GM18861 (cell line): Measurements from ENCODE around the gene CCDC148.
"Not testable (repeated sequence)": the region's sequence is repeated elsewhere in the genome, so short reads cannot be mapped to it uniquely, and the experiment has no call there.

Experiments
- ATAC-seq: cut with Tn5 transposase; IDR thresholded peaks from one replicate; pipeline ENCODE4 v1.9.1; 2021; ENCODE audit not compliant: unreplicated experiment

CCDC148 gene

DNA sequence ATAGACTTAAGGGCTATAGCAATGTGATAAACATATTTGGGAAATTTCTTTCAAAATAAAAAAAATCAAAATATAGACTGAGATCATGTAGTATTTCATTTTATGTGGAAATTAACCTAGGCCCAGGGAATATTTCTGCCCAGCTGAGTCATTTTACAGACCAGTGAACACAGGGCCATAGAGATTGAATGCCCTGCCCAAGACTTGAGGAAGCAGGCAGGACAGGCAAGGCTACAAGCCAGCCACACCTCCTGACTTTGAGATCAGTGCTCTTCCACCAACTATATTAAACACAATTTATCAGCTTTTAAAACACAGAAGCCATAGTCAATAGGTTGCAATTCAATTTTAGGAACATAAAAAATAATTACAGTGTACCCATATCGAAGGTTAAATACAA lies 12.9 kb downstream of the CCDC148 start:
- ATAC-seq = no peak

DNA sequence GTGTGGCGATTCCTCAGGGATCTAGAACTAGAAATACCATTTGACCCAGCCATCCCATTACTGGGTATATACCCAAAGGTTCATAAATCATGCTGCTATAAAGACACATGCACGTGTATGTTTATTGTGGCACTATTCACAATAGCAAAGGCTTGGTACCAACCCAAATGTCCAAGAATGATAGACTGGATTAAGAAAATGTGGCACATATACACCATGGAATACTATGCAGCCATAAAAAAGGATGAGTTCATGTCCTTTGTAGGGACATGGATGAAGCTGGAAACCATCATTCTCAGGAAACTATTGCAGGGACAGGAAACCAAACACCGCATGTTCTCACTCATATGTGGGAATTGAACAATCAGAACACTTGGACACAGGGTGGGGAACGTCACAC lies 17.5 kb downstream of the CCDC148 start:
- not testable (repeated sequence) for ATAC-seq

DNA sequence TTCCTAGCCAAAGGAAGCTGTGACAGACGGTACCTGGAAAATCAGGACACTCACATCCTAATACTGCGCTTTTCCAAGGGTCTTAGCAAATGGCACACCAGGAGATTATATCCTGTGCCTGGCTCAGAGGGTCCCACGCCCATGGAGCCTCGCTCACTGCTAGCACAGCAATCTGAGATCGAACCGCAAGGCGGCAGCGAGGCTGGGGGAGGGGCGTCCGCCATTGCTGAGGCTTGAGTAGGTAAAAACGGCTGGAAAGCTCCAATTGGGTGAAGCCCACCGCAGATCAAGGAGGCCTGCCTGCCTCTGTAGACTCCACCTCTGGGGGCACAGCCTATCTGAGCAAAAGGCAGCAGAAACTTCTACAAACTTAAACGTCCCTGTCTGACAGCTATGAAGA lies 22.8 kb downstream of the CCDC148 start:
- not testable (repeated sequence) for ATAC-seq

DNA sequence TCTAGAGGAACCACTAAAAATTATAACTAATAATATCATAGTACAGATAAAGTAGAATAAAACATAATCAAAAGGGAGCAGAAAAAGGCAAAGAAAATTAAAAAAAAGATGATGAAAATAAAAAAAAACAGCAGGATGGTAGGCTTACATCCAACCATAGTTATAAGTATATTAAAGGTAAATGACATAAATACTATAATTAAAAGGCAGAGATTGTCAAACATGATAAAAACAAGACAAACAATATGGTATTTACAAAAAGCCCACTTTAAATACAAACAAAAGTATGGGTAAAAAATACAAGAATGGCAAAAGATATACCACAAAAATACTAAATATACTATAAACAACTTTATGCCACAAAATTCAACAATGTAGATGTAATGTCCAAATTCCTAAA lies 24.4 kb downstream of the CCDC148 start:
- no peak for ATAC-seq

DNA sequence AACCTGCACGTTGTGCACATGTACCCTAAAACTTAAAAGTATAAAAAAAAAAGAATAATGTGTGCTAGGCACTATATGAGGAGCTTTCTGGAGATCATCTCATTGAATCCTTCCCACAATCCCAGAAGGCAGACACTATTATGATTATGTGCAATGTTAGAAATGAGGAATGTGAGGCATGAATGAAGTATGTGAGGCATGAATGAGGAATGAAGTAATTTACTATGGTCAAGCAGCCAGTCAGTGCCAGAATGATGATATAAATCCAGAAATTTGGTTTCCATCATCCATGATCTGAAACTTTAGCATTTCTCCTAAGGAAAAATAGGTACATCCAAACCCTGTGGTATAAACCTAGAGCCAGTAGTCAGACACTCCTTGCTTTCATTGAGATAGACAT lies 42.0 kb downstream of the CCDC148 start:
- ATAC-seq = no peak

DNA sequence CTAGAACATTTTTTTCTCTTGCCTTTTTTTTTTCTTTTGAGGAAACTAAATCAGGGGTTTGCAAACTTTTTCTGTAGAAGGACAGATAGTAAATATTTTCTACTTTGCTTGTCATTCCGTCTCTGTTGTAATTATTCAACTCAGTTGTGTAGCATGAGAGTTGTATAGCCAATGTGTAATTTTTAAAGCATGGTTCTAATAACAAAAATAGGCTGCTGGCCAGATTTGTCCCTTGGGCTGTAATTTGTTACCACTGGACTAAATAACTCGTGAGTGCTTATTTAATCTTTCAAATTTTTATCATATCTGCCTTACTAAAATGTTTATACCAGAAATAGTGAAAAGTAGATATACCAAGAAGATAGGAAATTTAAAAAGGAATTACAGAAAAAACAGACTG lies 43.0 kb downstream of the CCDC148 start:
- ATAC-seq = no peak

DNA sequence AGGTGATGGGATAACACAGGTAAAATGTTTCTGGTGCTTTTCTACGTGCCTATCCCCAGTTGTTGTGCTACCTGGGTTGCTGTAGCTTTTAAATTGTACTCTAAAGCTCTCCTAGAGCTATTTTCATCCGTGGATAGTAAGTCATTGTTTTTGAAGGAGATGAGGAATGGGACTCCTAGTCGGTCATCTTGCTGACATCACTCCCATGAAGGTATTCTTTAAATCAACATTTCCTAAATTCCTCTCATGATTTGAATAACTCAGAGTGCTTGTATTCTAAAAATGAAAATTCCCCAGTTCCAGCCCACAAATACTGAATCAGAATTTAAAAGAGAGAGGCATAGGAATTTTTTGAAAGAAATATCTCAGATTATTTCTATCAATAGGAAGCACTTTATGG lies 44.3 kb downstream of the CCDC148 start:
- ATAC-seq = no peak

DNA sequence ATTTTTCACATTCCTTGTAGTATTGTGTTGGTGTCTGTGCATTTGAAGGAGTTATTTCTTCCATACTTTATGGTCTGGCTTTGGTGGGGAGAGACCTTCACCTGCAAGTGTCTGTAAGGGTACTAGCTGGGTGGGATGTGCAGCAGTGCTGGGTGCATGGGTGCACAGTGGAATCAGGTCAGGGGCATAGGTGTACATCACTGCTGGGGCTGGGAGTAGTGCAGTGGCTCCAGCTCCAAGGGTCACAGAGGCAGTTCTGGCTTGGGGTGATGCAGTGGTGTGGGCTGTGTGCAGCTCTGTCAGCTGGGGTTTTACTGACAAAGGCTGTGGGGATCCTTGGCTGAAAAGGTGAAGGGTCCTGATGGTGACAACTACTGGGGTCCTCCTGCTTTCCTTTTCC lies 44.8 kb downstream of the CCDC148 start:
- ATAC-seq = no peak

DNA sequence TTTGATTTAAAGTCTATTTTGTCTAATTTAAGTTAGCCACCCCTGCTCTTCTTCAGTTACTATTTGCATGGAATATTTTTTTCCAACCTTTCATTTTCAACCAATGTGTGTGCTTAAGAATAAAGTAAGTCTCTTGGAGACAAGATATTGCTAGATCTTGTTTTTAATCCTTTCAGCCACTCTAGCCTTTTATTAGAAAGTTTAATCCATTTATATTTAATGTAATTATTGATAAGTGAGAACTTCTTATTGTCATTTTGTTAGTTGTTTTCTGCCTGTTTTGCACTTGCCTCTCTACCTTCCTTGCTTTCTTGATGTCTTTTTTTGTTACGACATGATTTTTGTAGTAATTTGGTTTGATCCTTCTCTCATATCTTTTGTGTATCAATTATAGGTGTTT lies 46.4 kb downstream of the CCDC148 start:
- no peak for ATAC-seq

DNA sequence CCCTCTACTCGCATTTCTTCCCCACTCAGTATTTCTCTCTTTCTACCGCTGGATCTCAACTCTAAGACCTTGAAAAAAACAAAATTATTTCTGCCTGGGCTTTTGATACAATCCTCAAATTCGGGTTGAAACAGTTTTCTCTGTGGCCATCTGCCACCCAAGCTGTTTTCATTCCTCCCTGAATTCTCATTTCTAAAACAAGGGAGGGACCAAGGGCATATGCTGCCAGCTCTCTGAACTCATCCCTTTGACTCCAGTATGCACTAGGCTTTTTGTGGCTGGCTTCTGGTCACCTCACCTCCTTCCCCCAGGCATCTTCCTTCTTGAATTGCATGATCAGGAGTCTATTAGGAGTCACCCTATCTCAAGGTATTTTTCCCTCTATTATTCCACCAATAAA lies 49.5 kb downstream of the CCDC148 start:
- ATAC-seq = no peak

DNA sequence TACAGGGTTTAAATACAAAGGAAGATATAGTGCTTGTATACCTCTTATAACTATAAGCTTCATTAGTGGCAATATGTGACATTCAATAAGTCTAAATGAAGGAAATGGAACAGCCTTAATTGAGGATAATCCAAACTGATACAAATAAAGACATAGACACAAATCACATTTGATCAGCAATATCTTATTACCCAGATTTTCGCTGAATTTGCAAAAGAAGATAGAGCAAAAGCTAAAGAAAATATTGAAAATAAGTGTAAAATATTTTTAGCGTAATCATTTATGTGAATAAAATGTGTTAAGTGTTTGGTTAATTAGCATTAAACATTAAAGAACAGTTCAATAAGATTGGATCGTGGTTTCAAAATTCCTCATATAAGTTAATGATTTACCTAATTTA lies 51.2 kb downstream of the CCDC148 start:
- no peak for ATAC-seq

DNA sequence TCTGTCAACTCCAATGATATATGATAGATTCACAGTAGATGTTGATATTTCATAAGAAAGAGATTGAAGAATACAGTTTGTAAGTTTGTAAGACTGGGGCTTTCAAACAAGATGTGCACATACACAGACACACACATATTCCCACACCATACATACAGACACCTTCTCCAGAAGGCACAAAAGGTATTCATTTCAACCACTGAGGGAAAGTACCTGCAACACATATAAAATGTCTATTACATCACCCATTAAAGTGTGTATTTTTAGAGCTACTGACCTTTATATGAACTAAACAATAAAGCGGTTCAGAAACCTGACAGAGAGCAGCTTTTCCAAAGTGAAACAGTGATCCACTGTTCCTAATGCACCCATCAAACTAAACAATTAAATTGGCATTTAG lies 53.3 kb downstream of the CCDC148 start:
- ATAC-seq = no peak

DNA sequence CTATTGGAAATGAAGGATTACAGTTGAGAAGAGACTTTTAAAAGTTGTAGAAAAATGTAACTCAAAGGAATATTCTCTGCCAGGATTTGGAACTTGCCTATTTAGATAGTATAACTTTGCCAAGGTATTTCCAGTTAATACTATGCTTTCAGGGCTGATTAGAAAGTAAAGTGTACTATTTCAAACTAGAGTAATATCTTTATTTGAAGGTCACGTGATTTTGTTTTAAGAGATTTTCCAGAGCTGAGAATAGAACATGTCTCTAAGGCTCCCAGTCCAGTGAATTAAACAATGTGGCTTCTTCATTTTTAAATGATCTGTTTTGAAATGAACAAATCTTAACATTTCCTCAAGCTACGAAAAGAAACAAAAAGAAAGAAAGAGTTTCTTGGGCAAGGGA lies 53.9 kb downstream of the CCDC148 start:
- ATAC-seq = no peak

DNA sequence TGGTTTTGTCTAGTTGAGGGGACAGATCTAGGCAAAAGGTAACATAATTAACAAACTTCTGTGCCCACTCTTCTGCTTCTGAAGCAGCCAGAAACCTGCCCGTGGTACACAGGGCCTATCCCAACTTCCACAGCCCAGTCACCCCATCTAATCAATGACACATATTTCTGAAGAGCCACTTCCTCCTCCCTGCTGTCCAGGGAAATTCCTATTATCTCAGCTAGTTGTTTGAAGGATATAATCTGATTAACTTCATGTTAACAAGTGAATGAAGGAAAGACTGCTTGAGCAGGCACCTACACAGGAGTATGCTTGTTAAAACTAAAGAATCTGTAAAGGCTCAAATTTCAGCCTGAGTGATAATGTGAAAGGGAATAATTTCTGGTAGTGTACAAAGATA lies 61.4 kb downstream of the CCDC148 start:
- no peak for ATAC-seq

DNA sequence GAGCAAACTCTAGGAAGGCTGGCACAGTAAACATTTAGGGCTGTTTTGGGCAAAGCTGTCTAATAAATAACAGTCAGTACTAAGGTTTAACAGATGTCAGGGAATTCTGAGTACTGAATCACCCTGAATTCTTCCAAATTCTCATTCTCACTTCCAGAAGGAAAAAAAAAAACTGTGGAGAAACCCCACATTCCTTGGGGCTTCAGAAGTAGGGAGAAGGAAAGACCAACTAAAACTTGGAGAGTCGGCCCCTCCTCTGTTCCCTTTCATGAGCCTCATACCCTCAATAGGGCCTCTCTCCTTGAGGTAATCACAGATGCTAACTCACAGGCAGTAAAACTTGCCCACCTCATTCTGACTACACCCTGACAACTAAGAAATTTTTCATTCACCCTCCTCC lies 62.1 kb downstream of the CCDC148 start:
- ATAC-seq = no peak

DNA sequence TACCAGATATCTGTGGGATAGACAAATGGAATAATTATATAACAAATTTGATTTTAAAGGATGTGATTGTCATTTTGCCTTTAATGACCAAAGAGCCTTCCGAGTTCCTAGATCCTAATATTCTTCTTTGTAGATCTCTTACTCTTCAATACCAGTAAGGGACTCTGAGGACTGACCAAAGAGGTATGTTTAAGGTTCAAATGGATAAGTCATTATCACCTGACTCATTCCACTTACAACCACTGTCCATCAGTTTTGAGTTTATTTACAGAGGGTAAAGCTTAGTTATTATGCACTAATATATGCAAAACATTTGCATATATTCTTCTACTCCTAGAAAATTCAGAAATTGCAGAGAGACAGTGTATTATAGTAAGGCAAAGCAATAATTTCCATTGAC lies 62.7 kb downstream of the CCDC148 start:
- no peak for ATAC-seq

DNA sequence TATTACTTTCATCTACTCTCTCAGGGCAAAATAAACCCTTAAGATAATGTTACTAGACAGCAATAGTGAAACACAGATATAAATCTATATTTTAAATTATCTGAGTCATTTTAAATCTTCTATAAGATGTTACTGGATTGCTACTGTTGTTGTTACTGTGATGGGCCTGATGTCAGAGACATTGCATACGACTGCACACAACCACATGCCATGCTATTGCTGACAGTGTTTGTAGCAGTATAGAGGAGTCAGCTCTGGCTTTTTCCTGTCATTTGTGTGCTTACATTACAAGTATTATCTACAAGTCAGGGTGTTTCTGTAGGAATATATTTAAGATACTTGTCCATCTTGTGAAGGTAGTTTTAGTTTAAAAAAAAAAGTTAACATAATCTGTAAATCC lies 63.9 kb downstream of the CCDC148 start:
- ATAC-seq = no peak

DNA sequence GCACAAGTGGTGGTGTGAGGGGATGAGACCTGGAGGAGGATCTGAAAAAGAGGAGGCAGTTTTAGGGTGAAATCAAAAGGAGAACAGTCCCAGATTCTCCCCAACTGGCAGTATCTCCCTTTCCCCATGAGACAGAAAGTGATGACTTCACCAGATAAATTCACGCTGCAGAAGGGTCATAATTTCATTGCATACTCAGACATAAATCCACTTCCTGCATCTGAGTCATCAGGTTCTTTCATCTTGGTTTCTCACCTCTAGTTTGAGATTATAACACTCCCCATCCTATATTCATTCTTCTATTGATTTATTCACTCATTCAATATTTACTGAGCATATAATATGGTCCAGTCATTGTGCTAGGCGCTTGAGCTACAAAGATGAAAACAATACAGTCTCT lies 64.7 kb downstream of the CCDC148 start:
- ATAC-seq = no peak

DNA sequence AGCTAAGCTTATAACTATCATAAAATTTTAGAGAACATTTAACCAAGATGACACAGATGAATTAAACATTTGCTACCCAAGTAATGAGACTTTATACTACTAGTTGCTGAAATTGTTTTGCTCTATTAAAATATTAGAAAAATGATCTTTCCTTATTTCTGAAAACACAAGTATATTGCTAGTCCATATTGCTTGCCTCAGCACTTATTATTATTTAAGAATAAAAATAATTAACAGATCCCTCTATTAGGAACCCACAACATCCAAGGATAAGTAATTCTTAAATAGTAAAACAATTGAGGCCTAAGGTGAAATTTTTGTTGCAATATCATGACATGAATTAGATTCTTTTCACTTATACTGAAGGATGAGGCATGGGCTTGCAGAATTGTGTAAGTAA lies 65.2 kb downstream of the CCDC148 start:
- ATAC-seq = no peak

DNA sequence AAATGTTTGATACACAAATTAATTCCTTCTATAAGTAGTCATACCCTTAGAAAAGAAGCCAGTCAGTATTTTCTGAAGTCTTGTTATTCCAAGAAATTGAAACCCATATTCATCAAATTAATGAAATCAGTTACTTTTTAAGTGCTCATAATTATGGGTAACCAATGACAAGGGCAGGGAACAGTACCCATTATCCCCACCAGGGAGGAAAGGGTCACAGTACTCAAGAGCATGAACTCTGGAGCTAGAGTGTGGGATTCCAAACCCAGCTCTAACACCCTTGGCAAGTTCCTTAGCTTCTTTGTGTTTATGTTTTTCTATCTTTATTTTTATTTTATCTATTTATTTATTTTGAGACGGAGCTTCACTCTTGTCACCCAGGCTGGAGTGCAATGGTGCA lies 68.4 kb downstream of the CCDC148 start:
- no peak for ATAC-seq

DNA sequence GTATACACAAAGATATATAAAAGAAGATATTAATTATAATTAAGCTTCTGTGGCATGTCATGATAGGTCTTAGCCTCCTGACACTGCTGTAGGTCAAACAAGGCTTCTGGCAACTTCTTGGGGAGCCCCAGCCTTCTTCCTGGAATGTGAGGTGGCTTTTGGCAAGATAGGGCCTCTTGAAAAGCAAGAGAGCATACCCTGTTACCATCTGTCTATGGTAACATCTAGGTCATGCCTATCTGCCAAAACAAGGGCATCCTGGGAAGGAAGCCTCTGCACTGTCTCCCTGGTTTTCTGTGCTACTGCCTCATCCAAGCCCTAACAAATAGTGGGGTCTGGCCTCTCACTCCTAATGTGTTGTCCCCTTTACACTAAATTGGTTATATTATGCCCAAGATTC lies 70.9 kb downstream of the CCDC148 start:
- ATAC-seq = no peak

DNA sequence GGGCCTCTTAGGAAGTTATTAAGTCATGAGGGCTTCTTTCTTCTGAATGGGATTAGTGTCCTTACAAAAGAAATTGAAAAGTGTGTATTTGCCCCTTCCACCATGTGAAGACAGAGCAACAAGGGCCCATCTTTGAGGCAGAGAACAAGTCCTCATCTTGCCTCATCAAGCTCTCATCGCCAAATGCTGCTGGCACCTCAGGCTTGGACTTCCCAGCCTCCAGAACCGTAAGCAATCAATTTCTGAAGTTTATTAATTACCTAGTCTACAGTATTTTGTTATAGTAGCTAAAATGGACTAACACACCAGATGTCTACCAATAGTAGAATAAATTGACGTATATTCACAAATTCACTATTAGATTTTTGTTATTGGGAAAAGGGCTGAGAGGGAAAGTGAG lies 74.6 kb downstream of the CCDC148 start:
- ATAC-seq = no peak

DNA sequence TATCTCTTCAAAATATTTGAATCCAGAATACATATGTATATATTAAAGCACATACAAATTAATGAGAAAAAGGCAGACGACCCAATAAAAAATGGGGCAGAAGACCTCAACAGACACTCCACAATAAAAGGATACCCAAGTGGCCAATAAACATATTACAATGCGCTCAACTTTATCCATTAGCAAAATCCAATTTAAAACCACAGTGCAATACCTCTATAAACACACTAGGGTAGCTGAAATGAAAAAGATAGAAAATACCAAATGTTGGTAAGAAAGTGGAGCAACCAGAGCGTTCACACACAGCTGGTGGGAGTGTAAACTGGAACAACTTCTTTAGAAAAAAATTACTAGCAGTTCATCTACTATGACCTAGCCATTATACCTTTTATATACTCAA lies 75.3 kb downstream of the CCDC148 start:
- ATAC-seq = no peak

DNA sequence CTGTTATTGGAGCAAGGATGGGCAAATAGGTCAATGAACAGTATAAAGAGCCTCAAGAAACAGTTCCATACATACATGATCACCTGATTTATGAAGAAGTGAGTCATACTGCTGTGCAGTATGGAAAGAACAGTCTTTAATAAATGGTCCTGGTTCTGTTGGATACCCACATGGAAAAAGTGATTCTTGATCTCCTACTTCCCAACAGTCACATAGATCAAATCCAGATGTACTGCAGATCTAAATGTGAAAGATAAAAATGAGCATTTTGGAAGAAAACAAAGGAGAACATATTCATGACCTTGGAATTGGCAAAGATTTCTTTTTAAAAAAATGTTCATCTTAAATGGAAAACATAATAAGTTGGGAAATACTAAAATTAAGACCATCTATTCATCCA lies 75.8 kb downstream of the CCDC148 start:
- ATAC-seq = no peak
